Stromal cell of bone marrow (primary cell): Measurements from ENCODE around the gene PRDM2.

Source experiments
- DNase-seq: peaks from one replicate; pipeline ENCODE4 v3.0.0-alpha.2; 2012; ENCODE audit warnings: low read depth

Gene PRDM2

GRCh38 chr1:13733711-13734110, 33.7 kb downstream of the PRDM2 start:
- DNase-seq = no peak

GRCh38 chr1:13735168-13735930, 35.4 kb downstream of the PRDM2 start:
- DNase-seq = no peak

DNA sequence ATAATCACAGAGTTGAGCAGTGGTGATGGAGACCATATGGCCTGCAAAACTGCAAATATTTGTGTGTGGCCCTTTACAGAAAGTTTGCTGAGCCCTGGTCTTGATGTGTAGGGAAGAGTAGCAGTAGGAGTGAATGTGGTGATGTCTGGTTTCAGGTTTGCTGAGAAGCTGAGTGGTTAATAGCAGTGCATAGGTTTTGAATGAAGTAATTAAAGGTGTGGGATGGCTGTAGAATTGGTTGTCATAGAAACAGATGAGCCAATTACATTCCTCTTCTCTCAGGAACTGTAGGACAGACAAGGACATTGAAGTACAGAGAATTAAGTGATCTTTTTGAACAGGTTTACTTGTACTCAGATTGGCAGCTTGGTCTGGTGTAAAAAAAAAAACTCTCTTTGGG, 37.4 kb downstream of the PRDM2 start:
- no peak for DNase-seq

- DNase-seq = no peak
Measured at GRCh38 chr1:13746342-13746741, 46.4 kb downstream of the PRDM2 start.

- DNase-seq = peak; percentile 95
Measured at GRCh38 chr1:13748610-13749505, 48.9 kb downstream of the PRDM2 start.

DNA sequence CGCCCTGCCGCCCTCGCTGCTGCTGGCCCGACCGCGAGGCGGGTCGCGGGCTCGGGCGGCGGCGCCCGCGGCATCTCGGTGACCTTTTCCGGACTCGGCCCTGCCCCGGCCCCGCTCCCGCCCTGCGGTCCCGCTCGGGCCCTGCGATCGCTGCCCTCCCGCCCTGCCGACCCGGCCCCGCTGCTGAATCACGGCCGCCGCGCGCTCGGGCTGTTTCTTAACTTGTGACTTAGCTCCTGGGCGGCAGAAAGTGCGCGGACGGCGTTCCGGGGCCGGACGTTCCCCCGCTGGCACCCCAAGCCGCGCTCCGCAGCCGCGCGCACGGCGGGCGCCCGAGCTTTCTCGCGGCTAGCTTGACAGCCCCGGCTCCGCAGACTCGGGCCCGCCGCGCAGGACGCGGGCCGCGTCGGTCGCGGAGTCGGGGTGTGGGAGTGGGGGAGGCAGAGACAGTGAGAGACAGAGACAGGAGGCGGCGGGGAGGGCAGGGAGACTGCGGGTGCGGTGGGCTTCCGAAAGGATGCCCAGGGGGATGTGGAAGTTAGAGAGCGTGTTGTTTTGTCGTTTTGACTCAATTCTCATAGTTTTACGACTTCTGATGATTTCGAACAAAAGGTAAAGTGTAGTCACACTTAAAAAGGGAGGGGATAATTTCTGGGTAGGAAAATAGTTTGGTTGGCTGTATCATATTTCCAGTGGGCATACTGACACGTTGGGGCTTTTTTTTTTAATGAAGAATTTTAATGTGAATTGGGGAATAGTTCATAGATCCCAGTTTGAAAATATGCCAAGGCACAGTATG, 49.8 kb downstream of the PRDM2 start:
- DNase-seq = peak; percentile 31

GRCh38 chr1:13751458-13751871, 51.5 kb downstream of the PRDM2 start:
- no peak for DNase-seq

- no peak for DNase-seq
Measured at GRCh38 chr1:13751985-13752384, 52.0 kb downstream of the PRDM2 start.

DNA sequence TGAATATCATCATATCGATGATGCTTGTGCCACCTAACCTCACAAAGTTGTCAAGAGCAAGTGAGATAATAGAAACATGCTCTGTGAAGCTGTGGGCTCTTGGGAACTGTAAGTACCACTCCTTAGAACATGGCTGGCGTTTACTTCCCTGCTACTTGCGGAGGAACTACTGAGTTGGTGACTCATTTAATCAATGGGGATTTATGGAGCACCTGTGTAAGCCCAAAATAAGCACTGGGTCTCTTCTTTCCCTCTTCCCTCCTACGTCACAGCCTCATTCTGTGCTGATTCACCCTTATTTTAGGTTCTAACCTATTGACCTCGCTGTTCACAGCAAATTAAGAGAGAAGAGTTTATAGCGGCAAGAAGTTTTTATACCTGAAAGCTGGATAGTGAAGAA, 52.9 kb downstream of the PRDM2 start:
- DNase-seq = no peak

DNA sequence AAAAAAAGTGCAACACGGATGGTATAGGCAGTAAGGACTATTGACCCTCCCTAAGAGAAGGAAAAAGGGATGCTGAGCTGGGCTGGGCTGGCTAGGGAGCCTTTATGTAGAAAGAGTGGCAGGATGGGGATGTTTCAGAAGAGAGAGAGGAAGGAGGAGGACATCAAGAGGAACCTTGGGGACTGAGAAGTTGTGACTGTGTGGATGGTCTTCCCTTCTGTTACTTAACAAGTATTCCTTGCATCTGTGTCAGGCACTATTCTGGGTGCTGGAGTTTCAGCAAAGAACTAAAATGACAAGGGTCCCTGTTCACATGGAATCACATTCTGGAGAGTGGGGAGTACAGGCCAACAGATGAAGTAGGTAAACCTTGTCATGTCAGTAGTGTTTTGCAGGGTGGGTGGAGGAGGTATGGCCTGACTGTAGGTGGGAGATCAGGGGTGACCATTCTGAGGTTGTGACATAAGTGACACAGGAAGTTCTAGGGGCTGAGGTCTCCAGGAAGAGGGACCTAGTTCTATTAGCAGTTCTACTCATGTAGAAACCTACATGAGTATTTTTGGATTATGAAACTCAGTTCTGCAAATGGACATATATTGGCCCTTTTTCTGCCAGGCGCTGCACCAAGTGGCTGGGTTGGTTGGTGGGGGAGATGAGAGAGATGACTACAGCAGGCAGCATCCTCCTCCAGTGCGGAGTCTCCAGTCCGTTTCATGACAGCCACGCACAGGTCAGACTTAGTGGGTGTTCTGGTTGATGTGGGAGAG, 53.8 kb downstream of the PRDM2 start:
- DNase-seq = no peak

DNA sequence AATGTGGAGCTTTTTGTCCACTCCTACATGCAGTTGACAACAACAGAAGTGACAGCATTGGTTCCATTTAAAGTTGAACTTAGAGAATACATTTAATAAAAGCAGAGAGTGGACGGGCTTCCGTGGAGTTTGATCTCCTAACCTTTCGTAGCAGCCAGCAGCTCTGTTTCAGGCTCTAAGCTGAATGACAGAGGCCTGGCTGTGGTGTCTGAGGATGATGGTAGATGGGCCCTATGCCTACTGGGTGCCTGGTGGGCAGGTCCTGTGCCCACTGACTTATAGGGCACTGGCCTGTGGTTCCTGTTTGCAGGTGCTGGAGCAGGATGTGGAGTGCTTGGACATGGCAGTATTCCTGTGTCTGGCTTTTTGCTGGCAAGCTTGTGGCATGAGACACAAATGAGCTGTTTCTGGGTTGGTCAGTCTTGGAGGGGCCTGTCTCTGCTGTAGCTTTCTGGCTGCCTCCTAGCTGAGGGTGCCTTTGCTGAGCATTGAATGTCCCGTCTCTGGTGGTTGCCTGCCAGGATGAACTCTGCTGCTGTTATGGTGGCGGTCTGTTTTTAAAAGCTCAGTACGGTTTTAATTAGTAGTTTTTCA, 54.6 kb downstream of the PRDM2 start:
- no peak for DNase-seq

DNA sequence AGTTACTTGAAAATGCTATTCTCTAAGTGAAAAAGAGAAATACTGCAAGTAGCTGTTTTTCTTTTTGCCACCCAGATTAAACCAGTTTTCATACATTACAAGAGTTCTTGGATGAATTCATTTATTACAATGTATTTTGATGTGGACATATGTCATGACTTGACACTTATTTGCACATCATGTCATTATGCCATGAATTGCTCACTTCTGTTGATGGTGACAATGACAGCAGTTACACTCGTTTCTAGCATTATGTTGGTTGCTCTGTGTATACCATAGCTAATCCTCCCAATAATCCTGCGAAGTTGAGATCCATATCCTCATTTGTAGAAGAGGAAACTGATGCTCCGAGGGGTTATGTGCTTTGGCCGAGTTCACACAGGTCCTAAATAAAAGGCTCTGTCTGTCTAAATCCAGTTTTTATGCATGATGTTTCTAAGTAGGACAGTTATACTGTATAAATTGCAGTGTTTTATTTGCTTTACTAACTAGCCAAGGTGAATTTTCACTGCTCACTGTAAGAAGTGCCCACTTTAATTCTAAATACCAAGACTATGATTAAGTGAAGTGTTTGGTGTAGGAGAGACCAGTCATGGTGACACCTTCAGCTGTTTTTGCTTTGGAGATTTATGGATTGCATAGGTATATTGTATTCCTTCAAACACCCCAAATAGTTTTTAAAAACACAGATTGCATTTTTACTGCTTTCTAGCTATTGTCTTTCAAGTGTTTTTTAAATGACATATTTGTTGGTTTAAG, 56.7 kb downstream of the PRDM2 start:
- DNase-seq = no peak

DNA sequence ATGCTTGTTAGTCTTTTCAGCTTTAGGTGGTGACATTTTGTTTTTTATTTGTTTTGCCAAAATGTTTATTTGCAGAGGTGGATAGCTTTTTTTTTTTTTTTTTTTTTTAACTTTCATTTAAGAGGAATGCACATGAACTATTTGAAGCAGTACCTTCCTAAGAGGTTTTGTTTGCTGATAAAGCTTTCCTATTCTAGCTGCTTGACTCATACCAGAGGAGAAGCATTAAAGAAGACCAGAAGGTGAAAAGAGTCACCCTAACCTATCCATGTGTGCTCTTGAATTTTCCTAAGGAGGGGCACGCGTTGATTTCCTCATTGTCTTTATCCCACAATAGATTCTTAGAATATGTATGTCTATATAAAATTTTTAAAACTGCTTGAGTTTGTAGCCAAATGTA, 57.7 kb downstream of the PRDM2 start:
- DNase-seq = no peak

GRCh38 chr1:13759072-13759471, 59.1 kb downstream of the PRDM2 start:
- no peak for DNase-seq

DNA sequence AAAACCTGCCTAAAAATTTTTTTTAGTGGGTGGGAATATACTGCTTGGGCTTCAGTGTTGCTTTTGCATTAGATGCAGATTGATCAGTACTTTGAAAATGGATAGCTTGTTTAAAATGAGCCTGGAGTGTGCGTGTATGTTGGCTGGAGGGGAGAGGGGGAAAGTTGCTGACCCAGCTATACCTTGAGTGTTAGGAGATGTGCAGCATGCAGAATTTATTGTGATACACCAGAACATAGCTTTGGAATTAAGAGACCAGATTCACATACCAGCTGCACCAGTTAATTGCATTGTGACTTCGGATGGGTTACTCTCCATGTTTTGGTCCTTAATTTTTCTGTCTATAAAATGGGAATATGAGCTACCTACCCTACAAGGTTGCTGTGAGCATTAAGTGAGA, 60.4 kb downstream of the PRDM2 start:
- DNase-seq = no peak

DNA sequence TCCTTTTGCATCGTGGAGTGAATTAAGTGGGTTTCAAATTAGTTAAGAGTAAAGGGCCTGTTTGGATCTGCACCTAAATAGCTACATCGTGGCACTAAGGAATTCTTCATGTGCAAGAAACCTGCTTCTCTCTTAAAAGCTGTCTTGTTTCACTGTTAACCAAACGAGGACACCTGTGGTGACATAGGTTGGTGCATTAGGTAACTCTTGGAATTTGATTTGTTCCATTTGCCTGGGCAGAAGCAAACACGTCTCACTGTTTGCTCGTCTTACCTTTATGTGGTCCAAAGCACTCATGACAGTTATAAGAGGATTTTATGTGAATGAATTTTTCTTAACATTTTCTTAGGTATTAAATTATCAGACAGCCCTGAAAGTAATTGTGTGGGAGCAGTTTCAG, 60.9 kb downstream of the PRDM2 start:
- DNase-seq = no peak

GRCh38 chr1:13761883-13762282, 61.9 kb downstream of the PRDM2 start:
- no peak for DNase-seq

GRCh38 chr1:13762642-13763041, 62.7 kb downstream of the PRDM2 start:
- no peak for DNase-seq

GRCh38 chr1:13763222-13763621, 63.2 kb downstream of the PRDM2 start:
- no peak for DNase-seq

GRCh38 chr1:13763991-13764390, 64.0 kb downstream of the PRDM2 start:
- no peak for DNase-seq
